Common myeloid progenitor, CD34-positive (primary cell): ENCODE measurements around the gene PHACTR1.
"Not testable (repeated sequence)": the region's sequence is repeated elsewhere in the genome, so short reads cannot be mapped to it uniquely, and the experiment has no call there.

Source experiments
- CTCF ChIA-PET: fragments of 350-600 bp; sonication (Branson Sonifier 250); formaldehyde crosslinking; loops from one replicate; lab custom pipeline; 2021; ENCODE audit warnings: antibody characterized with exemption; lab: Charles Lee
- POLR2A ChIA-PET: fragments of 350-600 bp; sonication (Branson Sonifier 250); formaldehyde crosslinking; loops from one replicate; lab custom pipeline; 2021; ENCODE audit warnings: antibody characterized with exemption; lab: Charles Lee
- DNase-seq, 3 donors: peaks; one replicate each; pipeline versions ENCODE4 v3.0.0 to v3.0.0-alpha.2; 2013
- H3K27ac ChIP-seq, 2 experiments: 1 replicate in 1 of 2; 2 replicates in 1 of 2; pipeline ENCODE4 v1.7.0; 2013; ENCODE audit warnings: inconsistent platforms in 2 of 2, low read length in 2 of 2, mild to moderate bottlenecking in 2 of 2, low read depth in 1 of 2, moderate library complexity in 1 of 2; ENCODE audit not compliant: severe bottlenecking in 2 of 2, insufficient read depth in 1 of 2, poor library complexity in 1 of 2
- H3K27me3 ChIP-seq, 5 experiments: replicated peaks in 2 of 5; 1 replicate in 3 of 5; 2 replicates in 2 of 5; pipeline versions ENCODE4 v1.6.1 to v1.7.0; 2013; ENCODE audit warnings: low read length in 4 of 5, mild to moderate bottlenecking in 2 of 5, moderate library complexity in 2 of 5, inconsistent platforms in 1 of 5; ENCODE audit not compliant: insufficient read depth in 5 of 5, control insufficient read depth in 4 of 5
- H3K36me3 ChIP-seq, 4 experiments: 1 replicate in 2 of 4; 2 replicates in 2 of 4; pipeline versions ENCODE4 v1.6.1 to v1.7.0; 2013; ENCODE audit warnings: low read length in 3 of 4, control low read depth in 1 of 4, mild to moderate bottlenecking in 1 of 4; ENCODE audit not compliant: control insufficient read depth in 4 of 4, insufficient read depth in 4 of 4
- H3K4me1 ChIP-seq, 4 experiments: 1 replicate in 3 of 4; 2 replicates in 1 of 4; pipeline versions ENCODE4 v1.6.1 to v1.7.1; 2013; ENCODE audit warnings: low read length in 3 of 4, mild to moderate bottlenecking in 3 of 4, control low read depth in 1 of 4, inconsistent platforms in 1 of 4, moderate library complexity in 1 of 4; ENCODE audit not compliant: control insufficient read depth in 4 of 4, insufficient read depth in 4 of 4; ENCODE audit errors: control extremely low read depth in 1 of 4
- H3K4me3 ChIP-seq, 7 experiments: 1 replicate in 4 of 7; 2 replicates in 3 of 7; pipeline versions ENCODE4 v1.5.1 to v1.7.0; 2013; ENCODE audit warnings: mild to moderate bottlenecking in 7 of 7, low read length in 6 of 7, moderate library complexity in 6 of 7, inconsistent platforms in 2 of 7, low read depth in 2 of 7, control low read depth in 1 of 7; ENCODE audit not compliant: insufficient read depth in 4 of 7, control insufficient read depth in 1 of 7; ENCODE audit errors: extremely low read depth in 1 of 7
- H3K9me3 ChIP-seq, 5 experiments: 1 replicate in 4 of 5; 2 replicates in 1 of 5; pipeline versions ENCODE4 v1.6.1 to v1.7.1; 2013; ENCODE audit warnings: low read length in 4 of 5, mild to moderate bottlenecking in 2 of 5, inconsistent platforms in 1 of 5, low read depth in 1 of 5, moderate library complexity in 1 of 5; ENCODE audit not compliant: control insufficient read depth in 4 of 5, insufficient read depth in 2 of 5; ENCODE audit errors: control extremely low read depth in 1 of 5
- WGBS: methylation state at CpG from one replicate; pipeline ENCODE4 v1.1.5; 2013; ENCODE audit not compliant: insufficient coverage; 5-methylcytosine and 5-hydroxymethylcytosine counted together

The PHACTR1 gene

DNA sequence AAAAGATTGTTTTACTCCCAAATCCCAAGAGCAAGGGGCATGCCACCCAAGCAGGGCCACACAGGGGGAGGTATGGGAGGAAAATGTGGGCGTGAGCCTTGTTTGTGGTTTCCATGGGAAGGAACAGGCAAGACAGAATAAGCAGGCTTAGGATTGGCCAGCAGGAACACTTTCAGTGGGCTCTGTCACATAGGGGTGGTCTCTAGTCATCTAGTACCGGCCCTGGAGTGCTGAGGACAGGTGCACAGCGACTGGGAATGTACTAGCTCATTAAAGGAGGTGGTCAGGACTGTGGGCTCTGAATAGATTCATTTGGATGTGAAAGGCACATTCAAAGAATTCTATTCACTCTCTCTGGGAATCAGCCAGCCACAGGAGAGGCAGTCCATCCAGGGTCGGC lies 436.2 kb downstream of the PHACTR1 start:
- H3K27me3 ChIP-seq = no peaks in the 10 kb centered on the region
- WGBS = 77% methylated on average over 2 of the region's 4 CpGs
- H3K4me1 ChIP-seq = peaks cover 0 to 11% (median 0%) of the 10 kb centered on the region in 4 experiments
- H3K4me3 ChIP-seq = no peak overlapping the region
- H3K27ac ChIP-seq = no peak overlapping the region
- CTCF ChIA-PET = interaction anchor here (1.0 kb wide), 1 partner anchor 241 kb away, joined by 3 read pairs; no protein-coding TSS in a partner anchor
- H3K36me3 ChIP-seq = no peaks in the 10 kb centered on the region
- DNase-seq = no peak
- H3K9me3 ChIP-seq = no peaks in the 10 kb centered on the region
- POLR2A ChIA-PET = no interaction called here

DNA sequence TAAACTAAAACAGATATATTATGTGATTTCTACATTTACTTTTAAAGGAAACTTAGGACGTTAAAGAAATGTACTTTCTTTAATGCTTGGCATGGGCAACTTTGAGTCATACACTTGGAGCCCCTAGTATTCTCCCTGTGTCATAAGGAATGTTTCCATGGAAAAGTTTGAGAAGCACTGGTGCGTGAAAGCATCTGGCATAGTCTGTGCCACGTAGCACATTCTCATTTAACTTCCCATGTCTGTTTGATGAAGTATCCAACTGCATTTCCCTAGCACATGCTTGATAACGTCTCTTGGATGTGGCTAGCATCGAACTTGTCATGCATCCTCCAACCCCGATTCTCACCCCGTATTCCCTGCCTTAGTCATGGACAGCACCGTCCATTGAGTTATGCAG lies 439.8 kb downstream of the PHACTR1 start:
- no peak overlapping the region for H3K4me3 ChIP-seq
- H3K4me1 ChIP-seq = peaks cover 0 to 26% (median 14%) of the 10 kb centered on the region in 4 experiments
- H3K9me3 ChIP-seq = no peaks in the 10 kb centered on the region
- WGBS = 99% methylated on average over 8 of the region's 8 CpGs
- no peak overlapping the region for H3K27ac ChIP-seq
- no peak for DNase-seq
- ChIA-PET POLR2A (interaction anchor here (0.8 kb wide), 1 partner anchor 108 kb away, joined by 4 read pairs; no protein-coding TSS in a partner anchor), CTCF (no interaction called here)
- H3K36me3 ChIP-seq = peaks cover 0 to 8% (median under 1%) of the 10 kb centered on the region in 4 experiments
- no peaks in the 10 kb centered on the region for H3K27me3 ChIP-seq

DNA sequence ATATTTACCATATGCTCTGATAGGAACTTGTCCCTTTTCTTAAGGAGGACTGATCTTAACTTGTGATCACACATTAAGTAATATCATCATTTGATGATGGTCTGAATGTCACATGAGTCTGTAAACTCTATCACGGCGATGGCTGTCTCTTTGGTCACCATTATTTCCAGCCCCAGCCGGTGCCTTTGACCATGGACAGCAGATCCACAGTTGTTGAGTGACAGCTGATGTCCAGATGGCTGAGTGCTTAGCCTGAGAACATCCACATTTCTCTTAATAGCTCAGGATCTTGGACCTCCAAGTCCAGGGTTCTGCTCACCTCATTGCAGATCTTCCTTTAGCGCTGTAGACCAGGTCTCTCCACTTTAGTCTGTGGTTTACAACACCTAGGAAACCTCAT lies 440.7 kb downstream of the PHACTR1 start:
- peaks cover 0 to 26% (median 14%) of the 10 kb centered on the region in 4 experiments for H3K4me1 ChIP-seq
- H3K36me3 ChIP-seq = peaks cover 0 to 14% (median 2%) of the 10 kb centered on the region in 4 experiments
- no peaks in the 10 kb centered on the region for H3K9me3 ChIP-seq
- 90% methylated on average over 4 of the region's 4 CpGs for WGBS
- no peak overlapping the region for H3K4me3 ChIP-seq
- POLR2A ChIA-PET = no interaction called here
- H3K27ac ChIP-seq = no peak overlapping the region
- no peaks in the 10 kb centered on the region for H3K27me3 ChIP-seq
- CTCF ChIA-PET = no interaction called here
- no peak for DNase-seq

DNA sequence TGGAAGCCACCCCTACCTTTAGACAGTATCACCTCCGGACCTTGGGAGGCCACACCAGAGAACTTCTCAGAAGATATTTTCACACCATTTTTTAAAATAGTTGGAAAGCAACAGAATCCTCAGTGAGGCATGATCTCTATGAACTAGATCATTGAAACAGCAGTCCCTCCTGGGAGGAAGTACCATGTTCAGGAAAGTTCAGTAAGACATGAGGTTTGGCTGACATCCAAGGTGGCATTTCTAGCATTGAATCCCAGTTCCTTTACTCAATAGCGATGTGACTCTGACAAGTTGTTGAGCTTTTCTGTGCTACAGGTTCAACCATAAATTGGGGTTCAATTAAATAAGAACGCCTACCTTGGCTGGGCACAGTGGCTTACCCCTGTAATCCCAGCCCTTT lies 442.7 kb downstream of the PHACTR1 start:
- POLR2A ChIA-PET = interaction anchor here (1.1 kb wide), 1 partner anchor 14 kb away, joined by 3 read pairs; no protein-coding TSS in a partner anchor

DNA sequence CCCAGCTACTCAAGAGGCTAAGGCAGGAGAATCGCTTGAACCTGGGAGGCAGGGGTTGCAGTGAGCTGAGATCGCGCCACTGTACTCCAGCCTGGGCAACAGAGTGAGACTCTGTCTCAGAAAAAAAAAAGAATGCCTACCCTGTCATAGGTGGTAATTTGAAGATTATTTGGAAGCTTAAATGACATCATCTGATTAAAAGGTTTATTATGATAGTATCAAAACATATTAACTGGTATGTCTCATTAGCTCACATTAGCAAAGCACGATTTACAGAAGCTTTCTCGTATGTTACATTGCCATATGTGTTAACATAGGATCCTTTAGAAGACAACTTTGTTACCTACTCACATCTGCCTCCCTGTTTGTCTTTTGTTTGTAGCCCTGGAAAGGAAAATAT lies 443.3 kb downstream of the PHACTR1 start:
- not testable (repeated sequence) for H3K27me3 ChIP-seq, H3K9me3 ChIP-seq, DNase-seq, H3K27ac ChIP-seq, H3K4me3 ChIP-seq
- 100% methylated on average over 5 of the region's 5 CpGs for WGBS
- CTCF ChIA-PET = interaction anchor here (0.6 to 2.7 kb wide), 8 partner anchors 9 to 206 kb away, joined by 3 to 10 read pairs (median 3); no protein-coding TSS in a partner anchor
- Histone ChIP-seq H3K4me1 (peaks cover 0 to 27% (median 16%) of the 10 kb centered on the region in 4 experiments), H3K36me3 (peaks cover 0 to 14% (median 4%) of the 10 kb centered on the region in 4 experiments)
- POLR2A ChIA-PET = interaction anchor here (0.6 to 1.1 kb wide), 2 partner anchors 14 to 53 kb away, joined by 3 to 4 read pairs; no protein-coding TSS in a partner anchor

More for the DNA sequence above, 442.7 kb downstream of the PHACTR1 start:
- Histone ChIP-seq H3K36me3 (peaks cover 0 to 14% (median 4%) of the 10 kb centered on the region in 4 experiments), H3K4me1 (peaks cover 0 to 27% (median 16%) of the 10 kb centered on the region in 4 experiments), H3K4me3 (peak overlapping the region in 1 of 7 experiments; percentile 24), H3K27ac (no peak overlapping the region), H3K27me3 (no peaks in the 10 kb centered on the region), H3K9me3 (no peaks in the 10 kb centered on the region)
- DNase-seq = peak; percentile 59 to 75 (median 72)
- 33% methylated on average over 2 of the region's 3 CpGs for WGBS
- CTCF ChIA-PET = interaction anchor here (0.6 to 2.7 kb wide), 9 partner anchors 9 to 206 kb away, joined by 3 to 10 read pairs (median 3); no protein-coding TSS in a partner anchor

DNA sequence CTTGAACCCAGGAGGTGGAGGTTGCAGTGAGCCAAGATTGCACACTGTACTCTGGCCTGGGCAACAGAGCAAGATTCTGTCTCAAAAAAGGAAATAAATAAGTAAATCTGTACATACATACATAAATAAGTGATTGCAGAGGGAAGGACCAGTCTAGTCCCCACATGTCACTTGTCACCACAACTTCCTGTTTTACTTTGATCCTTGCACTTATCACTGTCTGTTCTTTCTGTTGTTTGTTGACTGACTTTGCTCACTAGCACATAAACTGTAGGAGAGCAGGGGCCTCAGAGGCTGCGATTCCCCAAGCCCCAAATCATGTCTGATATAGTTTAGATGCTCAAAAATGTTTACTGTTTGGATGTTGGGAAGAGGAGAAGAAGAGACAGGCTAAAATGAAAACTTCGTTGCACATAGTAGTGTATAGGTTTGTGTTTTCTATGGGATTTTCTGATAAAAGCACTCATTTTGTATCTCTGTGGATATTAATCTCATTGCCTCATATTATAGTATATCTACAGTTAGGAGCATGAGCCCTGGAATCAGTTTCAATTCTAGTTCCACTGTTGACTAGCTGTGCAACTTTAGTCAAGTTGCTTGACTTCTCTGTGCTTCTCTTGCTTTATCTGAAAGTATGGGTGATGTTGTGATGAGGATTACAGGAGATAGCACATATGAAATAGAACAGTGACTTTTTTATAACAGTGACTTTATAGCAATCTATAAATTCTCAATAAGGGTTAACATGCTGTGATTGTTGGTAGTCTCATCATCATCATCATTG lies 446.8 kb downstream of the PHACTR1 start:
- peaks cover 0 to 18% (median 14%) of the 10 kb centered on the region in 4 experiments for H3K4me1 ChIP-seq
- no peaks in the 10 kb centered on the region for H3K9me3 ChIP-seq
- DNase-seq = peak in 2 of 3 donors; percentile 57 to 68
- ChIA-PET CTCF (no interaction called here), POLR2A (no interaction called here)
- no peak overlapping the region for H3K4me3 ChIP-seq
- H3K36me3 ChIP-seq = peaks cover 0 to 21% (median 4%) of the 10 kb centered on the region in 4 experiments
- no CpG with 5 or more reads among the region's 2 CpGs for WGBS
- no peak overlapping the region for H3K27ac ChIP-seq
- H3K27me3 ChIP-seq = no peaks in the 10 kb centered on the region

DNA sequence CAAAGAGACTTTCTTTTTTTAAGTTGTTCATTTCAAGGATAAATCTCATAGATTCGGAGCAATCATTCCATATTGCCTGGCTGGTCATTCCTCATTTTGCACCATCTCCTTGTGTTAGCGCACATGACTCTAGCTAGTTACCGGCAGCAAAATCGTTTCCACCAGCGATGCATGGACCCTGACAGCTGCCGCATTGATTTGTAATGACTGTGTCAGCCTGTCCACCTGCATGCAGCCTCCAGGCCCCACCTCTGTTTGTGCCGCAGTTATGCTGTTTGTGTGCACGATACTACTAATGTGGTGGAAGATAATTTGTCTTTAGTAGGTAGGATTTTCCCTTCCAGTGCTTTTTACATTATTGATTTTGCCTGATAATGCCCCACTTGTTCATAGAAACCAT lies 447.7 kb downstream of the PHACTR1 start:
- H3K4me1 ChIP-seq = peaks cover 0 to 9% (median 5%) of the 10 kb centered on the region in 4 experiments
- H3K4me3 ChIP-seq = no peak overlapping the region
- H3K27ac ChIP-seq = no peak overlapping the region
- POLR2A ChIA-PET = no interaction called here
- CTCF ChIA-PET = interaction anchor here (0.7 kb wide), 1 partner anchor 43 kb away, joined by 3 read pairs; no protein-coding TSS in a partner anchor
- no peak for DNase-seq
- H3K27me3 ChIP-seq = no peaks in the 10 kb centered on the region
- no peaks in the 10 kb centered on the region for H3K9me3 ChIP-seq
- H3K36me3 ChIP-seq = peaks cover 0 to 27% (median 4%) of the 10 kb centered on the region in 4 experiments
- WGBS = 98% methylated on average over 6 of the region's 8 CpGs
